NCI-H1105 treated with DMSO at 0.1 percent for 48 hours (cell line): ENCODE data around the gene KSR2.
"Not testable (repeated sequence)": the region's sequence is repeated elsewhere in the genome, so short reads cannot be mapped to it uniquely, and the experiment has no call there.

Experiments used
- DNase-seq: peaks from one replicate; lab custom pipeline; 2025; lab: John Stamatoyannopoulos, UW

KSR2 gene

DNA sequence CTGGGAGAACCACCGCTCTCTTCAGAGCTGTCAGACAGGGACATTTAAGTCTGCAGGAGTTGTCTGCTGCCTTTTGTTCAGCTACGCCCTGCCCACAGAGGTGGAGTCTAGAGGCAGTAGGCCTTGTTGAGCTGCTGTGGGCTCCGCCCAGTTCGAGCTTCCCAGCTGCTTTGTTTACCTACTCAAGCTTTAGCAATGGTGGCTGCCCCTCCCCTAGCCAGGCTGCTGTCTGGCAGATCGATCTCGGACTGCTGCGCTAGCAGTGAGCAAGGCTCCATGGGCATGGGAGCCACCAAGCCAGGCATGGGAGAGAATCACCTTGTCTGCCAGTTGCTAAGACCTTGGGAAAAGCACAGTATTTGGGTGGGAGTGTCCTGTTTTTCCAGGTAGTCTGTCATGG, 340.1 kb downstream of the KSR2 start:
- DNase-seq, result not testable (repeated sequence)

DNA sequence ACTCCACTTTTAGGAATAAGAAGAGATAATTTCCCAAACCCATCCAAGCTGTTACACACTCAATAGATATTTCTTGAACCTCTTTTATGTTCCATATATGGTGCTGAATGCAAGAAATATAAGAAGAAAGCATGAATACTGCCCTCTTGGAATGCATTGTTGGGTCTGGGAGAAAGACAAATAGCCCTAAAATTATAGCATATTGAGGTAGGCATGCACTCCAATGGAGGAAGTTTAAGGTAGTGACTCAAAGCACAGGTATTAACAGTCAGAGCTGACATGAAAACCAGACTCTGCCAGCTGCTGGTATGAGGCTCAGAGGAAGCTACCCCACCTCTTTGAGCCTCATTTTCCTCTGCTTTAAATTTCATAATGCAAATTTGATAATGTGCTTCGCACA, 346.0 kb downstream of the KSR2 start:
- DNase-seq, result no peak

DNA sequence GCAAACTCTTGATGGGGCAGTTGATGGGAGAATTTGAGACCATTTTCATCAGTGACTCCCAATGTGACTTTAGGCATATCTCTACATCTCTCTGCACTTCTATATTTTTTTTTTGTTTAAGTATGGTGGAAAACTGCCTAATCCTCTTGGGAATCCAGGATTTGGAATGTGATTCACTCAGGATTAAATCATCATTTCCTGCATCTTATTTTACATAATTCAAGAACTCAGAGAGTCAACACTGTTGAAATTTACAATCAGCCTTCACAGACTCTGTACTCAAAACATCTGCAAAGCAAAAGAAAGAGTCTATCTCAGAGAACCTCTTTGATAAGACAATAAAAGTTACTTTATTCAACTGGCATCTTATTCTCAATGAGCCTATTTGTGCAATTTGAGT, 346.7 kb downstream of the KSR2 start:
- DNase-seq, result no peak

DNA sequence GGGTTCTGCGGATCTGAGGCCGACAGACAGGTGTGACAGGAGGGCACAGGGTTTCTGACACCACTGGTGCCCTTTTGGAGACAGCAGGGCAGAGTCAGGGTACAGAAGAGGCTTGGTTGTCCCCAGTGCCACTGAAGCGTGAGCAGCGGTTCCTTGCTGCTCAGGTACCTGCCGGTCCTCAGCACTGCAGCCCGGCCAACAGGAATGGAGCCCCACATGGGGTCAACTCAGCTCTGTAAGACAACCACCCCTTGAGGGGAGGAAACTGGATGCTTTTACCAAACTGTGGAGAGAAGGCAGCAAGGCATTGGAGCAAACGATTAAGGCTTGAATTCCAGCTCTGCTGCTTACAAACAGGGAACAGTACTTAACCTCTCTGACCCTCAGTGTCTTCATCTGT, 361.0 kb downstream of the KSR2 start:
- no peak for DNase-seq

DNA sequence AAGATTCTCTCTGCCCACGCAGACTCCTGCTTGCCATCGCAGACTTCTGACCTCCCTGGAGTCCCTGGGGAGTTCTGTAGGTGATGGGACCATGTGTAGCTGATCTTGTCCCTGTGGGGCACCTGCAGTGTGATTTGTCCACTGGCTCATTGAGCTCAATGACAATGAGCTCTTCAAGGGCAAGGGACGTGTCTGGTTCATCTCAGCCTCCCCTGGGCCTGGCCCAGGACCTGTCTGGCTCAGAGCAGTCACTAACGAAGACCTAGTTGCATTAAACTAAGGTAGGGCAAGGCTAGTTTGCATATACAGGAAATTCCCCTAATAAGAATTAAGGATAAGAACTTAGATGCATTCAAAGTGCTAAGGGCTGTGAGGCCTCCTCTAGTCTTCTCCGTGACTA, 361.8 kb downstream of the KSR2 start:
- DNase-seq, result no peak

DNA sequence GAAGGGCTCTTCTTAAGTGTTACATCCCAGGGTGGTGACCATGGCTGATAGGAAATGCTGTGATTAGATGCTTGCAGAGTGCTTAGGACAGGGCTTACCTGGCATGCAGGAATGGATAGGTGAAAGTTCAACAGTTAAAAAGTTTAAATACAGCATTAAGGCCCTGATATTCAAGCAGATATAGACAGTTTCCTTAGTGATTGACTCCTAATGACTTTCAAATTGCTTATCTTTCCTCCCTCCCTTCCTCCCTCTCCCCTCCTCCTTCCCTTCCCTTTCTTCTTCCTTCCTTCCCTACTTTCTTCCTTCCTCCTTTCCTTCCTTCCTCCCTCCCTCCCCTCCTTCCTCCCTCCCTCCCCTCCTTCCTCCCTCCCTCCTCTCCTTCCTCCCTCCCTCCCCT, 362.8 kb downstream of the KSR2 start:
- no peak for DNase-seq

DNA sequence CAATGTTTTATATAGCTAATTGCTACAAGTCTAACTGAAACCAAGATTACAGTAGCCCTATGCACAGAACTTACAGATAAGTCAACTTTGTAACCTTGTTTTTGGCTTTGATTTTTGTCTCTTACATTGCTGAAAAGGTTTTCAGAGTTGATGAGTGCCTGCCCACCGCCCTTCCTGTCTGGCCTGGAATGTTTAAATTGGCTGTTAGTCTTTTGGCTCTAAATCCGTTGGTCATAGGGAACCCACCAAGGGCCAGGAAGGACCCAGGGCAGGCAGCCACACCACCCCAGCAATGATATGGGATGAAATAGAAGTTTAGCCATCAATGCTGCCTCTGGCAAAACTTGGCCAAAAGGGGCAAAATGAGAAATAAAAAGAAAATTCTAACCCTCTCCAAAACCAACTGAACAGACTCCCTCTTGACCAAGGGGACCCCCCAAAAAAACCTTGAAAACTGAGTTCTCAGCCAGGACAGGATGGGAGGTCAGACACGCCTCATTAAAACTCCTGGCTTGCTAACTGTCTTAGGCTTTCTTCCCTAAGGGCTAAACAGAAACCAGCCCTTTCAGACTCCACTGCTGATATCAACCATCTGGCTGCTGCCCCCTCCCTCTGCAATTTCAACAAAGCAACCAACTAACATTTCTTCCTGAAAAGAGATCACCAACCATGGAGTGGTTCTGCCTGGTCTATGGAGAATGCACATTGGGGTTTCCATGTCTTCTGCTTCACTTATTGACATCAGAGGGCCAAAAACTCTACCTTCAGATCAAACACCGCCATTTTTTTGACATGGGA, 365.3 kb downstream of the KSR2 start:
- no peak for DNase-seq

DNA sequence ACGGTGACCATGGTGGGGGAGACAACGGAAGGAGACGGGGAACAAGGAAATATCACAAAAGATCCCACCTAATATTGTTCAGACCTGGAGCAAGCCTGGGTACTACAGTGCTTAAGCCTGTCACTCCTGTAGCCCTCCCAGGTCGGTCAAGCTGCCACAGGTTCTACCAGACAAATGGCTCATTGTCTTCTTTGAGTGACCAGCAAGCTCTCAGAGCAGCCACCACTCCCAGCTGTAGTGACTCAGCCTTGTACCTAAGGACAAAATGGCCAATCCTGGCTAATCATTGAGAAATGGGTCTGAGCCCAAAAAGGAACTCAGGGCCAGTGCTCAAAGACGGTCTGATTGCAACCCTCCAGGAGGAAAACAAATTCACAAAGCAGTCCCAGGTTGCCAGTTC, 368.9 kb downstream of the KSR2 start:
- DNase-seq, result no peak

DNA sequence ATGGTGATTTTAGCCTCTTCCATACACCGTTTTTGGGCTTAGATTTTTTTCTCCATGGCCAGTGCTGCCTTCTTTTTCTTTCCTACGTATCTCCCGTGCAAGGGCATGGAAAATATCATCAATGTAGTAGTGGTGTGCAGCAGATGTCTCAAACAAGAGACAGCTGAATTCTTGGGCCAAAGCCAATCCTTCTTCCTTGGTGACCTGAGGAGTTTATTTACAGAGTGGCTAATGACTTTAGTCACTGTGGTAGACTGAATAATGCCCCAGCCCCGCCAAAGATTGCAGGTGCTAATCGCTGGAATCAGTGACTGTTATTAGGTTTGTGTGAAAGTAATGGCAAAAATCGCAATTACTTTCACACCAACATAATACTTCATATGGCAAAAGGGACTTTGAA, 371.8 kb downstream of the KSR2 start:
- DNase-seq, result peak; percentile 97

DNA sequence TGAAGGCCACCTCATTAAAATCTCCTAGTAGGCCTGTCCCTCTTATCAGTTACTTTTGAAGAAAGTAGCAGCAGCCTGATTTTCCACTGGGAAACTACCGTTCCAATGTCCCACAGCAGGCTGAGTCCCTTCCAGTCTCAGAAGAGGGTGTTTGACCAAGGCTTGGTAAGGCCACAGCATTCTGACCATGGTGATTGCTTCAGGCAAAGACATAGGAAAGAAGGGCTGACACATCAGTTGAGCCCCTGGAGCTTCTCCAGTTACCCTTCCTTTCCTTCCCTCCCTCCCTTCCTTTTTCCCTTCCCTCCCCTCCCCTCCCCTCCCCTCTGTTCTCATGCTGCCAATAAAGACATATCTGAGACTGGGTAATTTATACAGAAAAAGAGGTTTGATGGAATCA, 373.0 kb downstream of the KSR2 start:
- no peak for DNase-seq

DNA sequence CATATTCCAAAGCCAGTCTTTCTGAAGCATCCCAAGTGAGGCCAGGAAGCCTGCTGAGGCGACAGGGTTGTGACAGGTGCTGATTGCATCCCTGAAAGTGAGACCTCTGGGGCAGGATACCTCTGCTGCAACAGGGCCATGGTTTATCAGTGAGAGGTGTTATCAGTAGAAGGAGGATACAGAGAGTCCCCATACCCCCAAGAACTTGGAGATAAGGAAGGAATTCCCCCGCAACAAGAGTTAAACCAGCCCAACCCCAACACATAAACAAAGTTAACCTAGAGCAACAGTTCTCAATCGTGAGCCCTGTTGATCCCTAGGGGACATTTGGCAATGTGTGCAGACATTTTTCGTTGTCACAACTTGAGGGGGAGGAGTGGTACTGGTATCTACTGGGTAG, 374.3 kb downstream of the KSR2 start:
- no peak for DNase-seq

DNA sequence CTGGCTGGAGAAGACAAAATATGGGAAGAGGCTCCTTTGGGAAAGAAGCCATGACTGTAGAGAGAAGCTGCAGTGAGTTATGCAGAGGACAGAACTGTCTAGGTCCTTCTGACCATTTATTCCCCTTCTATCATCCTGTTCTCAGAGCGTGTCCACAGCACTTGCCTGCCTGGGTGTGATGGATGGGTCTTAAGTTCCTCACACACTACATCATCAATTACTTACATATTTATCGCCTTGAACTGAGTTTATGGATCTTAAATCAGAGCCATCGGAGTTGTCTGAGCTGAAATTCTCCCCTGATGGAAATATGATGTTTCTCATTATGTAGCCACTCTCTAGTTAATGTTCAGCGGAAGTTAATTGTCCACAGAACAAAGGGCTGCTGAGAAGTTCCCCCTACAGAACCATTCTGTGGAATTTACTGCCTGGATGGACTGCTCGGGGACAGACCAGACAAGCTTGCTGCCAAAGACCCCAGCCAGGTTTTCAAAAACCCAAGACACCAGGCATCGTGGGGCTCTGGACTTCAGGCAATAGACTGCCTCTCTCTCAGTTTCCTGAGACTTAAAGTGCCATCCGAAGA, 374.9 kb downstream of the KSR2 start:
- DNase-seq, result no peak

DNA sequence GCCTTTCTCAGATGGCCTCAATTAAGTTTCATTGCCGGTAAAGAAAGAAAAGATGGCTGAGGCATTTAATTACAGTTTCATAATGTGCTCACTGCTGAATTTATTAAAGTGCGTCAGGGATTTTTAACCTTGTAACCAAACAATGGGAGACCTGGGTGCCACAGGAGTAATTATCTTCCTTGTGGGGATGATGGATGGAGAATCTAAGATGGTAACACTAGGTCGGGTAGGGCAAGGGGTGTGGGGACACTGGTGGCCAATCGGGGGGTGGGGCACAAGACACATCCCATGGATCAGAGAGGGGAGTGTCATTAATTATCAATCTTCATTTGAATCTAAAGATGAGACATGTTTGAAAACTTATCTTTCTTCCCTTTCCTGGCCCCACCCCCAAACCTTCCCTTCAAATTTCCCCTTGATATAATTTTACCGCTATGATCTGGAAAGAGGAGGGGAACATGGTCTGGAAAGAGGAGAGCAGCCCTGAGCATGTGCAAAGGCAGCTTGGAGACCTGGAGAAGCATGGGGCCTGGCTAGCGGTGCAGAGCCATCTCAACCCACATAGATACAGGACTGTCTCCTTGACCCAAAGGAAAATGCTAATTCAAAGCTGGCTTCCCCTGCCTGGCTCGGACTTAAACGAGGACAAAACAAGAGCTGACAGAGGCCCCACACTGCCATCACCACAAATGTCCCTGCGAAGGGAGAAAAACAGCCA, 376.0 kb downstream of the KSR2 start:
- DNase-seq, result no peak

DNA sequence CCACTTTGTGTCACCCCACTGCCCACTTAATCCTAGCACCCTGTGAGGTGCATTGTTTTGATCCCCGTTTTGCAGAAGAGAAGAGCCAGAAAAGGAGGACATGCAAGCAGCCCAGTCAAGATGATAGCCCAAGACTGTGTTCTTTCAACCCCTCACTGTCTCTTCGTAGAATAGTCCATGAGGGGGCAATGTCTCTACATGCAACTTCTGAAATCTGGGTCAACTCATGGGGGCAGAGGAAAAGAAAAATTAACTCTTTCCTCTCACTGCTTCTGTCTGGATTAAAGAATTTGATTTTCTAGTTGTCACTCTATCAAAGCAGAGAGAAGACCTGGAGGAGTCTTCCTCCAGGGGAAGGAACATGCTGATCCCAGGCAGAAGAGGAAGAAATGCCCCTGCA, 377.8 kb downstream of the KSR2 start:
- DNase-seq, result no peak

DNA sequence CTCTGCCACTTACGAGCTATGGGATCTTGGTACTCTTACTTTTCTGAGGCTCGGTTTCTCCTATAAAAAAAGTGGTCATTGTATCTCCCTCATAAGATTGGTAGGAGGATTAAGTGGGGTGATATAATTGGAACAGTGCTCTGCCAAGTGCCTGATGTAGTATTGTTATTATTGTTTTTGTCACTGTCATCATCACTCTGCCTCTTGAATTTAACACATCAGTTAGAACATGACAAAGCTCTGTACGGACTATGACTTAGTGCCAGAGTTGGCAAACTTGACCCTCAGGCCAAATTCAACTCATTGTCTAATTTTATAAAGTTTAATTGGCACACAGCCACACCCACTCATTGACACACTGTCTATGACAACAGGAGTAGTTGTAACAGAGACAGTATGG, 378.4 kb downstream of the KSR2 start:
- DNase-seq, result no peak

DNA sequence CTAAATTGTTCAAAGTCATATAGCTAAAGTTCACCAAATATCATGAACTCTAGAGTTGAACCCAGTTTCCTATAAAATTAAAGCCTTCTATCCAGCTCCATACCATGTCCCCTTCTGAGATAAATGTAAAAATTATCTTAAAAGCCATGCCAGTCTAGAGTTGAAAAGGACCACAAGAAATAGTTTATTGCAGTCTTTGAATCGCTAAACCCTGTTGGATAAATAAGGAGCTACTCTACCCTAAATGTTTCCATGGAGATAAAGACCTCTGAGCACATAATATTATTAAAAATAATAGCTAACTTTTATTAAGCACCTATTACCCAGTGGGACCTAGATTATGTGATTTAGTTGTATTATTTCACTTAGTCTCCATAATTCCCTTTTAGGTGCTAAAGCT, 379.8 kb downstream of the KSR2 start:
- DNase-seq, result no peak

DNA sequence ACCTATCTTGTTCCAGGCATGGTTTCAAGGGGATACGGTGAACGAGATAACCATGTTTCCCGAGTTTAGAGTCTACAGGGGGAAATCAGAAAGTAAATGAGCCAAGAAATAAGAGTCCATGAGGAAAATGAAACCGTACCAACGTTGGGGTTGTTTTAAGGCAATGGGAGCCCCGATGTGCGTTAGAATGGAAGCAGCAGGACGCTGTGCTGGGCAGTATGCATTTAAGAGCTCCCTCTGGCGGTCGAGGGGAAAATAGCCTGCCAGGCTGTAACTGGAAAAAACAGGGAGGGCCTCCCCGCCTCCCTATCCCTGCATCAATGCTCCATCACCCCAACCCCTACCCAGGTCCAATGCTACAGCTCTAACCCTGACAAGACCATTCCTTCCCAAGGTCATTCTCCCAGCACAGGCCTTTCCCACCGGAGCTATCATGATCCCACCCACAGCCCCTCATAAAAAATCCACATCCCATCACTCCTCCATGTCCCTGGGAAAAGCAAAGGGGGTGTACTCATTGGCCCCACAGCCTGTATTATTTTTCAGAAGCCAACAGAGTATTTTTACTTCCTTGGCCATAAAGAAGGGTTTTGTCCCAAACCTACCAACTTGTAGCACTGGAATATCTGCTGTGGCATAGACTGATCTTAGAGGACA, 381.0 kb downstream of the KSR2 start:
- peak; percentile 45 for DNase-seq

DNA sequence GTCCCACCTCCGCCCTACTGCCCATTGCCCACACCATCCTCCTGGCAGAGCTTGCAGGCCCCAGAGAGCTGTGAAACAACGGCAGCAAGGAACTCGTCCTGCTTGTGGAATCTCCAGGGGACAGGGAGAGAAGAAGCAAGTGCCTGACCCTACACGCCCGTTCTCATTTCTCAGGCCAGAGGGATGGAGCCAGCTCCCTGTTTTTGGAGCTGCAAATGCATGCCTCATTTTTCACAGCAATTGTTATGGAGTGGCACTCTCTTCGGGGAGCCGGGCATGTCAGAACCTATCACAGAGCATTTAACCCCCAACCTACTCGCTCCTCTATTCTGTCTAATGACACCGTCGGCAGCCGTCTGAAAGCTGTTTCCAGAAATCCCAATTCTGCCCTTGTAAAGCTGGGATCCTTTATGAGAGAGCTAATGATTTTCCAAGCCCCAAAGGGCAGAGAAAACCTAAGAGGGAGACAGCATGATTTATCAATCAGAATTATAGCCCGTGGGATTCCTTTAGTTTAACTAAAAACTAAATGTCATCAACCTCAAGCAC, 385.0 kb downstream of the KSR2 start:
- DNase-seq, result peak; percentile 84

DNA sequence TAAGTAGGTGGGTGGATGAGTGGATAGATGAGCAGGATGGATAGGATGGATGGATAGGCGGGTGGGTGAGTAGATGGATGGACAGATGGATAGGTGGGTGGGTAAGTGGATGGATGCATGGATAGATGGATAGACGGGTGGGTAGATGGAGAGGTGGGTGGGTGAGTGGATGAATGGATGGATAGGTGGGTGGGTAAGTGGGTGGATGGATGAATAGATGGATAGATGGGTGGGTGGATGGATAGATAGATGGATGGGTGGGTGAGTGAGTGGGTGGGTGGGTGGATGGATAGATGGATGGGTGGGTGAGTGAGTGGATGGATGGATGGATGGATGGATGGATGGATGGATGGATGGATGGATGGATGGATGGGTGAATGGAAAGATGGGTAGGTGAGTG, 385.7 kb downstream of the KSR2 start:
- DNase-seq, result no peak

DNA sequence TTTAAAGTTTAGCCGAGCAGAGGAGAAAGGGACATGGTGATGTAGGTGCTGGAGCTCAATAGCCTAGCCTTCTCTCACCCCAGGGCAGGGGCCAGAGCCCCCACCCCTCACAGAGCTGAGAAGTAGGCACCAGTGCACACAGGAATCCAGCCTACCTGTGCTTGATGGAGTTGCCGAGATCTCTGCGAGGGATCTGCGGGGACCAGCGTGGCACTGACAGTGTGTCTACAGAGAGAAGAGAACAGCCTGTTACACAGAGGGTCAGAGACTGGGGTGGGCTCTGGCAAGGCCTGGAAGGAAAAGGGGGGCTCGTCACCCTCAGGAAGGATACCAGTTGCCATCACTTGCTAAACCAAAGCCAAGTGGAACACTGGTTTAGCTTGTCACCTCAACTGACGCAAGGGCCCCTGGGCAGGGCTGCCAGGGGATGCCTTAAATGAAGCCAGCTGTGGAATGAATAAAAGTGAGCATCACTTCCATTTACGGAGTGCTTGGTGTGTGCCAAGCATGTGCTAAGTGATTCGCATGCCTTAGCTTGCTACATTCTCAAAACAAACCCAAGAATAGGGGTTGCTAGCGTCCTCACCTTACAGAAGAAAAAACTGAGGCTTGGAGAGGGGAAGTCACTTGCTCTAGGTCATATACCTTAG, 386.5 kb downstream of the KSR2 start:
- no peak for DNase-seq

DNA sequence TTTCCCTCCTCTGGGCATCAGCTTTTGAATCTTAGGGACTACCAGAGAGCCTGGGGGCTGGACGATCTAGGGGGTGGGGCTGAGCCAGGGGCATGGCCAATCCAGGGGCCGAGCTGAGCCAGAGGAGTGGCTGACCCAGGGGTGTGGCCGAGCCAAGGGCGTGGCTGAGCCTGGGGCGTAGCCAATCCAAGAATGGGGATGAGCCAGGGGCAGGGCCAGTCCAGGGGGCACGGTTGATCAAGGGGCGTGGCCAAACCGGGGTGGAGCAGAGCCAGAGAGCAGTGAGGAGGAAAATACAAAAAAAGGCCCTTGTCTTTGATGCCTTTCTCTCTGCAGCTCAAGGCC, 388.1 kb downstream of the KSR2 start:
- DNase-seq, result no peak
